DOHH2 (cell line): Measurements from ENCODE around the gene AFDN.

Experiments
- EZH2phosphoT487 ChIP-seq: fragments of 200-600 bp; sonication (generic); IDR thresholded peaks from 2 replicates; pipeline ENCODE4 v1.6.1; 2017; ENCODE audit warnings: borderline replicate concordance, mild to moderate bottlenecking, antibody characterized with exemption, low read length, moderate library complexity, mixed read lengths
- TF ChIP-seq, protein P1 (sequence below): fragments of 200-600 bp; sonication (generic); IDR thresholded peaks from one replicate; pipeline ENCODE4 v1.5.1; 2014; ENCODE audit warnings: antibody characterized with exemption, mild to moderate bottlenecking, low read depth, low read length; ENCODE audit not compliant: poor library complexity, severe bottlenecking

DNA sequence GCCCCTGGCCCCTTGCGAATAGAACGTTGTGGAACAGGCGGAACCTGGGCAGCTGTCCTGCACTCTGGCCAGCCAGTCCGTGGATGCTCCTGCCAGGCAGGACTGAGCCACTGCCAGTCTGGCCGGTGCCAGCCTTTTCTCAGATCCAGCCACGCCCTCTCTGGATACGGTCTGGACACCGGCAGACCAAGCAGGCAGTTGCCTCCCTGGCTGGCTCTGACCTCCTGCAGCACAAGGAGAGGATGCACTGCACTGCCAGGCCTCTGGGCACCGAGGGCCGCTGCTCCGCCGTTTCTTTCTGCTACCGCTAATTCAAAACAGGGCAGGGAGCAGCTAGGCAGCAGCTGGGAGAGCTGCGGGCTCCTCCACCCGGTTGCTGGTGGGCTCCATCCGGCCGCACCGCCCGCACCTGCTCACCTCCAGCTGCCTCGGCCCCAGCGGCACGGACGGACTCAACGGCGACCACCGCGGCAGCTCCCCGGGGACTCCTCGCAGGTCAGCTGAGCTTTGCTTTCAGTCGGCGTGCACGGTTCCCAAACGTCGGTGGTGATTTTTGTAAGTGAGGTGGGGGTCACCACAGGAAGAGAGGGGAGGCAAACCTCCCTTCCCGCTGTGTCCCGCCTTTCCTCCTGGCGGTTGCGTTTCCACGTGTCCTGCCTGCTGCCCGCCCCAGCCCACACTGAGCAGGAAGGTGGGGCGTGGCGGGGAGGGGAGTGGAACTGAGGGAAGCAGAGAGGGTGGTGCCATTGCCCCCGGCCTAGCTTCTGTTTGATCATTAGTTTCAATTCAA lies 30.3 kb upstream of the AFDN start:
- TF ChIP-seq, protein P1, sequence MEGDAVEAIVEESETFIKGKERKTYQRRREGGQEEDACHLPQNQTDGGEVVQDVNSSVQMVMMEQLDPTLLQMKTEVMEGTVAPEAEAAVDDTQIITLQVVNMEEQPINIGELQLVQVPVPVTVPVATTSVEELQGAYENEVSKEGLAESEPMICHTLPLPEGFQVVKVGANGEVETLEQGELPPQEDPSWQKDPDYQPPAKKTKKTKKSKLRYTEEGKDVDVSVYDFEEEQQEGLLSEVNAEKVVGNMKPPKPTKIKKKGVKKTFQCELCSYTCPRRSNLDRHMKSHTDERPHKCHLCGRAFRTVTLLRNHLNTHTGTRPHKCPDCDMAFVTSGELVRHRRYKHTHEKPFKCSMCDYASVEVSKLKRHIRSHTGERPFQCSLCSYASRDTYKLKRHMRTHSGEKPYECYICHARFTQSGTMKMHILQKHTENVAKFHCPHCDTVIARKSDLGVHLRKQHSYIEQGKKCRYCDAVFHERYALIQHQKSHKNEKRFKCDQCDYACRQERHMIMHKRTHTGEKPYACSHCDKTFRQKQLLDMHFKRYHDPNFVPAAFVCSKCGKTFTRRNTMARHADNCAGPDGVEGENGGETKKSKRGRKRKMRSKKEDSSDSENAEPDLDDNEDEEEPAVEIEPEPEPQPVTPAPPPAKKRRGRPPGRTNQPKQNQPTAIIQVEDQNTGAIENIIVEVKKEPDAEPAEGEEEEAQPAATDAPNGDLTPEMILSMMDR = no peak
- TF ChIP-seq EZH2phosphoT487 = no peak
